Measurements from ENCODE around the gene NR2E3.

DNA sequence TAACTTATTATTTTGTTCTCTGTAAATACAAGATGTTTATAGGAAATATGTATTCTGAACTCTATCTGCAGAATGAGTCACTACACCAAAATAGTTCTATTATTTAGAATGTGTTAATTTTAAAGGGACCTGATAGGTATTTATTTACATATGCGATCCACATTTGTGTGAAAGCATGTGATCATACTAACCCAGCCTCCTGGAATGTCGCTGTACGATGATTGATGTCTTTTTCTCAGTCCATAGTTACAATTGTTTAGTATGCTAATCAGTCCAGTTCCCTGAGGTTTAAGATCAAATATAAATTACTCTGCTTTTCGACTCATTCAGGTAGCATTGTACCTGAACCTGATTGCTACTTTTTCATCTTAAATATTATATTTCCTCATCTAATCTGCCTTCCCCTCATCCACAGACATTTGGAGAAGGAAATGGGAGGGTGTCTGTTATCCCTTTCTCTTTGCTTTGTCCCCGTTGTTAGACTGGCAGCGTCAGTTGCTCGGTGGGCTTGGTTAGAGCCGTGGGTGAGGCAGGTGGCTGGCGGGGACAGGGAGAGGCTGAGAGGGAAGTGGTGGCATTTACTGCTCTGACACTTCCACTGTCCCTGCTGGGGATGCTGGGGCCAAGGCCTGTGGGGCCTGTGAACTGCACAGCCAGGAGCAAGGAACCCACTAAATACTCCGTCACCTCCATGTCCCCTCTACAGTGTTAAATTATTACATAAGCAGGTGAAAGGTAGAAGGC lies 27.8 kb upstream of the NR2E3 start:
- TF ChIP-seq GATA2 (IDR thresholded peaks at IDR 0.05; ENCODE audit: low read depth, low read length) (no peak), GATA3 (IDR thresholded peaks at IDR 0.05; ENCODE audit: low read depth, low read length) (no peak)

All from SH-SY5Y (cell line).